22Rv1 (cell line): ENCODE data around the gene KRT24.

ENCODE experiments used
- H3K27ac ChIP-seq: fragments of 450-650 bp; 2 replicates; pipeline ENCODE4 v1.5.1; 2017
- CTCF ChIP-seq: fragments of 450-650 bp; IDR thresholded peaks from 2 replicates; pipeline ENCODE4 v1.5.1; 2017; ENCODE audit warnings: mild to moderate bottlenecking
- ZFX ChIP-seq: fragments of 450-650 bp; IDR thresholded peaks from 2 replicates; pipeline ENCODE4 v1.6.1; 2017; ENCODE audit warnings: antibody characterized with exemption, borderline replicate concordance

KRT24 gene

GRCh38 chr17:40678902-40679522 lies 24.5 kb downstream of the KRT24 start:
- TF ChIP-seq CTCF (no peak), ZFX (no peak)
- H3K27ac ChIP-seq, result no peak overlapping the region

GRCh38 chr17:40675905-40676304 lies 27.6 kb downstream of the KRT24 start:
- no peak overlapping the region for H3K27ac ChIP-seq
- TF ChIP-seq ZFX (no peak), CTCF (no peak)

- TF ChIP-seq CTCF, result no peak
- no peak for TF ChIP-seq ZFX
- H3K27ac ChIP-seq, result no peak overlapping the region
These were observed 30.9 kb downstream of the KRT24 start for GRCh38 chr17:40672654-40673053.

GRCh38 chr17:40671282-40671681 lies 32.3 kb downstream of the KRT24 start:
- no peak overlapping the region for H3K27ac ChIP-seq
- TF ChIP-seq ZFX (no peak), CTCF (no peak)

GRCh38 chr17:40666331-40666730 lies 37.2 kb downstream of the KRT24 start:
- no peak overlapping the region for H3K27ac ChIP-seq
- TF ChIP-seq ZFX (no peak), CTCF (no peak)

GRCh38 chr17:40664582-40665333 lies 38.8 kb downstream of the KRT24 start, which contains the start of gene KRT222:
TSS of gene KRT222 (minus strand) at chr17:40665177. CDS start at chr17:40665099, 78 bp downstream.
- TF ChIP-seq ZFX, result no peak
- TF ChIP-seq CTCF, result no peak
- H3K27ac ChIP-seq, result no peak within 1 kb of the TSS

- no peak overlapping the region for H3K27ac ChIP-seq
- TF ChIP-seq ZFX, result no peak
- TF ChIP-seq CTCF, result no peak
These were observed 40.3 kb downstream of the KRT24 start for GRCh38 chr17:40663252-40663651.
